Dermis microvascular lymphatic vessel endothelial cell (primary cell): ENCODE results near the gene TTC24. TPM values are rescaled to one million over a fixed set of nuclear protein-coding genes. Genes with fewer than 3 reads are reported as not detected.
A peak's percentile ranks its signal among the peaks of the same experiment; 100 is the strongest.
"Not testable (repeated sequence)": the region's sequence is repeated elsewhere in the genome, so short reads cannot be mapped to it uniquely, and the experiment has no call there.

Experiments
- DNase-seq, 2 donors: peaks; one replicate each; pipeline versions ENCODE4 v3.0.0 to v3.0.0-alpha.2; 2010; ENCODE audit warnings: low read depth in 2 of 2
- total RNA-seq: library from RNA; depleted of rRNA; stranded (reverse); fragments of >200 nt; gene quantifications from 2 replicates; pipeline ENCODE4 v1.2.1, GENCODE V29; 2014

Gene TTC24
- total RNA-seq, 1 donor from 2014 or later = not detected

DNA sequence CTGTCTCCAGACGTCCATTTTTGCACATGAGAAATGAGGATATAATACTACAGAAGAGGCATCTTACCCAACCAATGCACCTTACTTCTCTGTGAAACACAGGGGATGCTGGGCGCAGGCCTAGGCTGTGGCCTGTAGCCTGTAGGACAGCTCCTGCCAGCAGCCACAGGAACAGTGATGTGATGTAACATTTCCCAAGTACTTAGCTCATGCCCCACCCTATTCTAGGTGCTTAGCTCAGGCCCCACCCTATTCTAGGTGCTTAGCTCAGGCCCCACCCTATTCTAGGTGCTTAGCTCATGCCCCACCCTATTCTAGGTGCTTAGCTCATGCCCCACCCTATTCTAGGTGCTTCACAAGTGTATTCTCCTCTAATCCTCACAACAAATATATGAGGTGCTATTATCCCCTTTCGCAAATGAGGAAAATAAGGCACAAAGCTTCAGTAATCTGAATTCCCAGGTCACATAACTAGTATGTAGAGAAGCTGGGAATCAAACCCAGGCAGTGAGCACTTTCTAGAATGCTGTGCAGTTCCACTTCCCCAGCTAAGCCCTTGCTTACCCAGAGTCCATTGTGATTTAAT is 7.5 kb downstream of the TTC24 start:
- no peak for DNase-seq

- DNase-seq = not testable (repeated sequence)
Measured at GRCh38 chr1:156587927-156588326, 8.4 kb downstream of the TTC24 start.

DNA sequence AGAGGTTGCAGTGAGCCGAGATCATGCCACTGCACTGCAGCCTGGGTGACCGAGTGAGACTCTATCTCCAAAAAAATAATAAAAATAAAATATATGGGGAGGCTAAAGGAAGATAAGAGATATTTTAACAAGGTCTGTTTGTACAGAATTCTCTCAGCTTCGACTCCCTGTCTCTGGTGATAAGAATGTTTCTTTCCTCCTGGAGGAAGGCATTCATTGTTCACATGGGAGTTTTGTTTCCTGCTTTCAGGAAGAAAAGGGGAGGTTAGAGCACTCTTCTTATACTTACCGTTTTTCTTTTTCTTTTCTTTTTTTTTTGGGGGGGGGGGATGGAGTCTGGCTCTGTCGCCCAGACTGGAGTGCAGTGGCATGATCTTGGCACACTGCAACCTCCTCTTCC is 10.0 kb downstream of the TTC24 start:
- DNase-seq = peak in 1 of 2 donors; percentile 65

DNA sequence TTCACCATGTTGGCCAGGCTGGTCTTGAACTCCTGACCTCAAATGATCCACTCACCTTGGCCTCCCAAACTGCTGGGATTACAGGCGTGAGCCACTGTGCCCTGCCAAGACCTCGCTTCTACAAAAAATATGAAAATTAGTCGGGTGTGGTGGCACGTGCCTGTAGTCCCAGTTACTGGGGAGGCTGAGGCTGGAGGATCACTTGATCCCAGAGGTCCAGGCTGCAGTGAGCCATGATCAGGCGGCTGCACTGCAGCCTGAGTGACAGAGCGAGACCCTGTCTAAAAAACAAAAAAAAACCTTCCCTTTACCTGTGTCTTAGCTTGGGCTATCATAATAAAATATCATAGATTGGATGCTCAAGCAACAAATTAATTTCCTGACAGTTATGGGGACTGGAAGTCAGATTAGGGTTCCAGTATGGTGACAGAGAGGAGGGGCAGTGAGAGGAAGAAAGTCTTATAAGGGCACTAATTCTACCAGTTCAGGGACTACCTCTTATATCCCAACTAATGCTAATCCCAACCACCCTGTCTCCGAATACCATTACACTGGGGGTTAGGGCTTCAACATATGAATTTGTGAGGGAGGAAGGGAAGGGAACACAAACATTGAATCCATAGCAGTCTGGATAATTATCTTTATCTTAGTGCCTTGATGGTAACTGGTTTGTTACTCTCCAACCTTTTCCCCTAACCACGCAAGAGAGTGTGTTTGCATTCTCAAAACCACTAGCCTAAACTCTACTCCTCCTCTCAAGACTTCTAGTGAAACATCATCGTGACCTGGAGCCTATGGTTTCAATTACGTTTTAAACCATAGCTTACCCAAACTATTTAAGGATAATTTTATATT is 11.0 kb downstream of the TTC24 start:
- no peak for DNase-seq

DNA sequence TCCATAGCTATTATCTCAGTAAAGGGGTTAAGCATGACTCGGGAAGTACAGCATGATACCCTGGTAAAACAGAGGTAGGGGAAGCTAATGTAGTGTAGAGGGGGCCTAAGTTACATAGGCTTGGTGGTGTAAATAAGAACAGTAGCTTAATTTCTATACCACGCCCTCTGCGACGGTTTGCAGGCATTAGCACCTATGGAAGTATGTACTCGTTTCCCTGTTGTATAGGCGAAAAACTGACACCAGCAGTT is 11.6 kb downstream of the TTC24 start:
- DNase-seq = no peak

- peak in 1 of 2 donors; percentile 61 for DNase-seq
Measured at GRCh38 chr1:156591432-156592157, 12.1 kb downstream of the TTC24 start, which contains the start of gene NAXE. Gene NAXE, plus strand, starts transcription at chr1:156591776. Its CDS starts 29 bp downstream, at chr1:156591805.

- DNase-seq = no peak
Measured at GRCh38 chr1:156592158-156592909, 12.8 kb downstream of the TTC24 start.

- DNase-seq = peak; percentile 58 to 93
Measured at GRCh38 chr1:156592910-156593660, 13.6 kb downstream of the TTC24 start.

DNA sequence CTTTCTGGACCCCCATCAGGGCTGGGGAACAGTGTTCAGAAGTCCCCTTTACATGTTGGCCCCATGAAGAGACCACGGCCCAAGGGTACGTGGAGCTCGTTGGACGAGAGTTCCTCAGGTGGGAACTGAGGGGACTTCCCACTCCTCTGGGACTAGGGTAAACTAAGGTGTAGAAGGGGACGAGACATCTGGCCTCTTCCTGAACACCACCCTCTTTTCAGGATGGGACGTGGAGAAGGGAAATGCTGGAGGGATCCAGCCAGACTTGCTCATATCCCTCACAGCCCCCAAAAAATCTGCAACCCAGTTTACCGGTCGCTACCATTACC is 14.1 kb downstream of the TTC24 start:
- no peak for DNase-seq

GRCh38 chr1:156594190-156594589 is 14.7 kb downstream of the TTC24 start:
- DNase-seq = no peak

GRCh38 chr1:156595016-156595415 is 15.5 kb downstream of the TTC24 start:
- DNase-seq = no peak

GRCh38 chr1:156596426-156596825 is 16.9 kb downstream of the TTC24 start:
- DNase-seq = no peak

DNA sequence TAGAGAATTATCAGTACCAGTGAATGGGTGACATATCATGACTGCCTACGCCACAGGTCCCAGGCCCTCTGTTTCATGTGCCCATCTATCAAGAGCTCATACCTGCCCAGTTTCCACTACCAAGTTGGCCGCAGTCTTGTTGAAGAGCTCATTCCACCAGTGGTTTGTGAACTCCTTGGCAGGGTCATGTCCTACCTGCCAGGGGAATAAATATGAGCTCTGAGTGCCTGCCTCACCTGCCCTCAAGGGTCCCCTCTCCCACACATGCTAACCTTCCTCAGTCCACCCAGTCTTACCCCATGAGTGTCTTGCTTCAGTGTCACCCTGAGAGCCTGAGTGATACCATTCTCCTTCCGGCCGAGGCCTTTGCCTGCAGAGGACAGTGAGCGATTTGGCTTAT is 18.6 kb downstream of the TTC24 start:
- DNase-seq = no peak

GRCh38 chr1:156598731-156599432 is 19.4 kb downstream of the TTC24 start:
- no peak for DNase-seq

DNA sequence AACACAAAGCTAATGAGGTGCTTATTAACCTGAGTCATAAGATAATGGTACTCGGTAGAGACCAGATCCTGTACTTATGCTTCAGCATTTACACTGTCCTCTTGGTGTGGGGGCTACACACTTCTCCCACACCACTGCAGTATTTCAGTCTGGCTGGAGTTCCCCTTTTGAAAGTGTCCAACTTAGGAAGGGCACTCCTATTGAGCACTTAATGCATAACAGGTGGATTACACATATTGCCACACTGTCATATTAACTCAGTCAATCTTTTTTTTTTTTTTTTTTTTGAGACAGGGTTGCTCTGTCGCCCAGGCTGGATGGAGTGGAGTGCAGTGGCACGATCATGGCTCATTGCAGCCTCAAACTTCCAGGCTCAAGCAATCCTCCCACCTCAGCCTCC is 20.3 kb downstream of the TTC24 start:
- peak in 1 of 2 donors; percentile 21 for DNase-seq

- no peak for DNase-seq
Measured at GRCh38 chr1:156600733-156601121, 21.2 kb downstream of the TTC24 start.

GRCh38 chr1:156601122-156601830 is 21.8 kb downstream of the TTC24 start, which contains the start of gene GPATCH4:
Gene GPATCH4, minus strand, starts transcription at chr1:156601479.
- DNase-seq = peak; percentile 66 to 83

DNA sequence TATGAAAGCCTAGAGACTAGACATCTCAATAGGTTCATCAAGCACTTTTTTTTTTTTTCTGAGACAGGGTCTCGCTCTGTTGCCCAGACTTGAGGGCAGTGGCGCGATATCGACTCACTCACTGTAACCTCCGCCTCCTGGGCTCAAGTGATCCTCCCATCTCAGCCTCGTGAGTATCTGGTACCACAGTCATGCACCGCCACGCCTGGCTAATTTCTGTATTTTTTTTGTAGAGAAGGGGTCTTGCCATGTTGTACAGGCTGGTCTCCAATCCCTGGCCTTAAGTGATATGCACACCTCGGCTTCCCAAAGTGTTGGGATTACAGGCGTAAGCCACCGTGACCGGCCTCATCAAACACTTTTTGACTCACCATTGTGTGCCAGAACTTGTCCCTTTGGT is 22.4 kb downstream of the TTC24 start:
- DNase-seq = no peak

DNA sequence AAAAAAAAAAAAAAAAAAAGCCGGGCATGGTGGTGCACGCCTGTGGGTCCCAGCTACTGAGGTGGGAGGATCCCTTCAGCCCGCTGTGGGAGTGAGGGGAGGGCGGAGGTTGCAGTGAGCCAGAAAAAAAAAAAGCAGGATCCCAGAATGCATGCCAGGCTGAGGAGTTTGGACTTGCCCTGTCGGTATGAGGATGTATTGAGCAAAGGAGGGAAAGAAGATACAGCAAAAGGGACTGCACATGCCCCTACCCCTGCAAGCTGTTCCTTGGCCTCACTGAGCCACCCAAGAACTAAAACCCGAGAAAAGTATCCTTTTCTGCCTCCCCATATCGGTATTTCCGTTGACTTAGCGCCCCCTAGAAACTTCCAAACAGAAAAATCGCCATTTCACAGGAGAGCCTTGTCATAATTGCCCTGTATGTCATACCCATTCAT is 23.1 kb downstream of the TTC24 start:
- peak in 1 of 2 donors; percentile 23 for DNase-seq

GRCh38 chr1:156607344-156607743 is 27.8 kb downstream of the TTC24 start:
- not testable (repeated sequence) for DNase-seq
